Measurements from ENCODE around the gene KLHL3.

DNA sequence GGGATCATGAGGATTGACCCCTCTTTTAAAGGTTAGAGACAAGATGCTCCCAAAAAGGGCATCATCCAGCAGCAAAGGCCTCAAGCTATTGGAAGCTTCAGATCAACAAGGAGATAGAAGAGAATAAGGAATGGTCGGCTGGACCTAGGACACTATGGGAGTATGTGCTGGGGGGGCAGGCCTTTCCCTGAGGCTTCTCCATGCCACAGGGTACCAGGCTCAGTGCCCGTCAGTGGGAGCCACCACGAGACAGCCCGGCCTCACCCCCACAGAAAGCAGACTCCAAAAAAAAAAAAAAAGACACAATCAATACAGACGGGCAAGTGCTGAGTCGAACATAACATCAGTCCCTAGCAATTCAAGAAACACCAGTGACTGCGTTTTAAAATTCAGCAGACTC lies 117.4 kb downstream of the KLHL3 start:
- no peak for TF ChIP-seq POLR2A (IDR thresholded peaks at IDR 0.05)
- TF ChIP-seq, protein P1, sequence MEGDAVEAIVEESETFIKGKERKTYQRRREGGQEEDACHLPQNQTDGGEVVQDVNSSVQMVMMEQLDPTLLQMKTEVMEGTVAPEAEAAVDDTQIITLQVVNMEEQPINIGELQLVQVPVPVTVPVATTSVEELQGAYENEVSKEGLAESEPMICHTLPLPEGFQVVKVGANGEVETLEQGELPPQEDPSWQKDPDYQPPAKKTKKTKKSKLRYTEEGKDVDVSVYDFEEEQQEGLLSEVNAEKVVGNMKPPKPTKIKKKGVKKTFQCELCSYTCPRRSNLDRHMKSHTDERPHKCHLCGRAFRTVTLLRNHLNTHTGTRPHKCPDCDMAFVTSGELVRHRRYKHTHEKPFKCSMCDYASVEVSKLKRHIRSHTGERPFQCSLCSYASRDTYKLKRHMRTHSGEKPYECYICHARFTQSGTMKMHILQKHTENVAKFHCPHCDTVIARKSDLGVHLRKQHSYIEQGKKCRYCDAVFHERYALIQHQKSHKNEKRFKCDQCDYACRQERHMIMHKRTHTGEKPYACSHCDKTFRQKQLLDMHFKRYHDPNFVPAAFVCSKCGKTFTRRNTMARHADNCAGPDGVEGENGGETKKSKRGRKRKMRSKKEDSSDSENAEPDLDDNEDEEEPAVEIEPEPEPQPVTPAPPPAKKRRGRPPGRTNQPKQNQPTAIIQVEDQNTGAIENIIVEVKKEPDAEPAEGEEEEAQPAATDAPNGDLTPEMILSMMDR (IDR thresholded peaks at IDR 0.05): no peak
